Esophagus squamous epithelium (tissue), 5 donors: ENCODE measurements around the gene LRIT3. TPM values are rescaled to one million over a fixed set of nuclear protein-coding genes. Genes with fewer than 3 reads are reported as not detected.
"Not testable (repeated sequence)": the region's sequence is repeated elsewhere in the genome, so short reads cannot be mapped to it uniquely, and the experiment has no call there.

Experiments
- DNase-seq: peaks from one replicate; lab custom pipeline; 2025; lab: John Stamatoyannopoulos, UW
- H3K27ac ChIP-seq, 4 donors: fragments of 200-600 bp; sonication (generic); one replicate each; pipeline ENCODE4 v1.5.1; 2016 to 2019; ENCODE audit warnings: mild to moderate bottlenecking in 1 of 4
- H3K27me3 ChIP-seq, 4 donors: fragments of 200-600 bp; sonication (generic); 1 replicate in 3 of 4; 2 replicates in 1 of 4; pipeline versions ENCODE4 v1.5.1 to v1.6.0; 2017 to 2021; ENCODE audit warnings: antibody characterized with exemption in 1 of 4
- H3K36me3 ChIP-seq, 3 donors: fragments of 200-600 bp; sonication (generic); one replicate each; pipeline ENCODE4 v1.5.1; 2016 to 2019
- H3K4me1 ChIP-seq, 3 donors: fragments of 200-600 bp; sonication (generic); one replicate each; pipeline ENCODE4 v1.5.1; 2017 to 2019
- H3K4me3 ChIP-seq, 4 donors: fragments of 200-600 bp; sonication (generic); 1 replicate in 3 of 4; 2 replicates in 1 of 4; pipeline ENCODE4 v1.5.1; 2016 to 2019; ENCODE audit warnings: mild to moderate bottlenecking in 2 of 4, moderate library complexity in 1 of 4
- H3K9me3 ChIP-seq, 3 donors: fragments of 200-600 bp; sonication (generic); one replicate each; pipeline ENCODE4 v1.5.1; 2016 to 2019
- CTCF ChIP-seq, 6 experiments: fragments of 450-650 bp in 4 of 6; fragments of 200-600 bp in 2 of 6; sonication (generic) in 2 of 6; IDR thresholded peaks; one replicate each; pipeline ENCODE4 v1.5.1; 2016 to 2019; ENCODE audit warnings: antibody characterized with exemption in 6 of 6, mild to moderate bottlenecking in 4 of 6, moderate library complexity in 4 of 6
- POLR2A ChIP-seq, 4 donors: fragments of 450-650 bp; IDR thresholded peaks; one replicate each; pipeline ENCODE4 v1.6.1; 2017; ENCODE audit warnings: antibody characterized with exemption in 4 of 4, mild to moderate bottlenecking in 4 of 4, moderate library complexity in 3 of 4
- WGBS, 2 donors: methylation state at CpG; one replicate each; pipeline ENCODE4 v1.1.5; 2018; 5-methylcytosine and 5-hydroxymethylcytosine counted together
- intact Hi-C: fragments of 100-400 bp; cut with DNase I; formaldehyde crosslinking; loops from one replicate; pipeline ENCODE4 v1.15.0; 2022
- total RNA-seq, 4 donors: library from RNA; depleted of rRNA; stranded (reverse); fragments of >200 nt; gene quantifications; one replicate each; pipeline ENCODE4 v1.1.0, GENCODE V29; 2016
- donor health status: DM: yes; HTN: yes; CAD: no.

The LRIT3 gene
- total RNA-seq, 4 donors from 2014 or later, result 0.15 to 0.38 TPM; not detected in 2

- DNase-seq, result no peak
- H3K36me3 ChIP-seq, result no peaks in the 10 kb centered on the region
- no peaks in the 10 kb centered on the region for H3K9me3 ChIP-seq
- intact Hi-C loops, result no loop called here
- TF ChIP-seq POLR2A (IDR thresholded peaks at IDR 0.05), result no peak
- TF ChIP-seq CTCF (IDR thresholded peaks at IDR 0.05), result no peak
- H3K27me3 ChIP-seq, result no peaks in the 10 kb centered on the region
- no peak overlapping the region for H3K4me3 ChIP-seq
- H3K27ac ChIP-seq, result no peak overlapping the region
- WGBS, 2 donors, result 79 to 83% methylated on average over 3 of the region's 3 CpGs
- no peaks in the 10 kb centered on the region for H3K4me1 ChIP-seq
Observed at GRCh38 chr4:109836985-109837384, 10.9 kb upstream of the LRIT3 start.

- intact Hi-C loops, result no loop called here
- no peaks in the 10 kb centered on the region for H3K9me3 ChIP-seq
- no peak overlapping the region for H3K27ac ChIP-seq
- DNase-seq, result no peak
- H3K4me1 ChIP-seq, result no peaks in the 10 kb centered on the region
- H3K4me3 ChIP-seq, result no peak overlapping the region
- H3K36me3 ChIP-seq, result no peaks in the 10 kb centered on the region
- WGBS, 2 donors, result 52 to 54% methylated on average over 6 of the region's 6 CpGs
- H3K27me3 ChIP-seq, result no peaks in the 10 kb centered on the region
- TF ChIP-seq POLR2A (IDR thresholded peaks at IDR 0.05), result no peak
Observed at GRCh38 chr4:109846395-109847098, 1.4 kb upstream of the LRIT3 start.

GRCh38 chr4:109848501-109848900 is 594 bp downstream of the LRIT3 start:
- intact Hi-C loops, result no loop called here
- Histone ChIP-seq H3K4me1 (no peaks in the 10 kb centered on the region), H3K27ac (no peak overlapping the region), H3K36me3 (no peaks in the 10 kb centered on the region), H3K4me3 (no peak overlapping the region), H3K9me3 (no peaks in the 10 kb centered on the region), H3K27me3 (no peaks in the 10 kb centered on the region)
- no peak for DNase-seq
- 60 to 73% methylated on average over 2 of the region's 2 CpGs for WGBS, 2 donors
- TF ChIP-seq CTCF (IDR thresholded peaks at IDR 0.05) (no peak), POLR2A (IDR thresholded peaks at IDR 0.05) (no peak)

GRCh38 chr4:109850601-109851000 is 2.7 kb downstream of the LRIT3 start:
- no peak overlapping the region for H3K4me3 ChIP-seq
- H3K36me3 ChIP-seq, result no peaks in the 10 kb centered on the region
- no peak for DNase-seq
- no peak overlapping the region for H3K27ac ChIP-seq
- no peaks in the 10 kb centered on the region for H3K9me3 ChIP-seq
- WGBS, 2 donors, result 79 to 96% methylated on average over 3 to 5 of the region's 5 CpGs
- no peaks in the 10 kb centered on the region for H3K4me1 ChIP-seq
- H3K27me3 ChIP-seq, result no peaks in the 10 kb centered on the region
- intact Hi-C loops, result no loop called here
- TF ChIP-seq POLR2A (IDR thresholded peaks at IDR 0.05), result no peak

GRCh38 chr4:109859426-109860300 is 11.8 kb downstream of the LRIT3 start:
- H3K4me3 ChIP-seq, H3K36me3 ChIP-seq, DNase-seq, H3K9me3 ChIP-seq, H3K27me3 ChIP-seq, H3K27ac ChIP-seq, intact Hi-C loops: not testable (repeated sequence)
- WGBS, 2 donors, result 63 to 71% methylated on average over 4 of the region's 4 CpGs
- peaks cover 0 to 13% (median 0%) of the 10 kb centered on the region in 3 donors for H3K4me1 ChIP-seq

GRCh38 chr4:109861271-109861670 is 13.4 kb downstream of the LRIT3 start:
- Histone ChIP-seq H3K9me3 (no peaks in the 10 kb centered on the region), H3K4me3 (no peak overlapping the region), H3K4me1 (peaks cover 0 to 13% (median 0%) of the 10 kb centered on the region in 3 donors), H3K27ac (no peak overlapping the region), H3K27me3 (no peaks in the 10 kb centered on the region), H3K36me3 (no peaks in the 10 kb centered on the region)
- intact Hi-C loops, result no loop called here
- WGBS, 2 donors, result 90 to 95% methylated on average over 2 of the region's 2 CpGs
- TF ChIP-seq POLR2A (IDR thresholded peaks at IDR 0.05), result no peak
- no peak for TF ChIP-seq CTCF (IDR thresholded peaks at IDR 0.05)
- DNase-seq, result no peak
